ENCODE data around the gene CDK5RAP2.

DNA sequence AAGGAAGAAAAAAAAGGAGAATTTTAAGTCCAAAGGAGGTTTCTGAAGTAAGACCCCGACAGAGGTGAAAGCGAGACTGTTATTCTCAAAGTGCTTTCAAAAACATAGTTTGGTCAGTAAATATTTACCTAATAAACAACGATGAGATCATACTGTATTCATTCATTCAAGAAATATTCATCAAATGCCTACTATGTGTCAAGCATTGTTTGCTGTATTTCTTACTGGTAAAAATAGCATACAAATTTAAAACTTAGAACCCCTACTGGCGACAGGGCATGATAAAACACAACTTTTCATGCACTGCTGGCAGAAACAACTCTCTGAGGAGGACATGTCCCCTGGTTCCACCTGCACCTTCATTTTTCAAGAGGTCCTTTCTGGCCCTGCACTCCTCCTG is 190.7 kb downstream of the CDK5RAP2 start:
- TF ChIP-seq POLR2A (IDR thresholded peaks at IDR 0.05; ENCODE audit: low read depth, low read length) (no peak), ATF7 (IDR thresholded peaks at IDR 0.05; ENCODE audit: low read depth) (no peak), POLR2AphosphoS5 (IDR thresholded peaks at IDR 0.05; ENCODE audit: low read length) (no peak), EZH2 (IDR thresholded peaks at IDR 0.05; ENCODE audit: borderline replicate concordance, control insufficient read depth, low read depth, low read length) (no peak), CHD4 (IDR thresholded peaks at IDR 0.05) (no peak), FOXM1 (IDR thresholded peaks at IDR 0.05; ENCODE audit: low read depth, low read length) (no peak), MEF2B (IDR thresholded peaks at IDR 0.05; ENCODE audit: partially characterized antibody, poor library complexity, severe bottlenecking) (no peak), EP300 (IDR thresholded peaks at IDR 0.05; ENCODE audit: borderline replicate concordance in 1 of 2, control insufficient read depth in 1 of 2, low read depth in 2 of 2, low read length in 2 of 2) (no peak)
- TF ChIP-seq, protein P1, sequence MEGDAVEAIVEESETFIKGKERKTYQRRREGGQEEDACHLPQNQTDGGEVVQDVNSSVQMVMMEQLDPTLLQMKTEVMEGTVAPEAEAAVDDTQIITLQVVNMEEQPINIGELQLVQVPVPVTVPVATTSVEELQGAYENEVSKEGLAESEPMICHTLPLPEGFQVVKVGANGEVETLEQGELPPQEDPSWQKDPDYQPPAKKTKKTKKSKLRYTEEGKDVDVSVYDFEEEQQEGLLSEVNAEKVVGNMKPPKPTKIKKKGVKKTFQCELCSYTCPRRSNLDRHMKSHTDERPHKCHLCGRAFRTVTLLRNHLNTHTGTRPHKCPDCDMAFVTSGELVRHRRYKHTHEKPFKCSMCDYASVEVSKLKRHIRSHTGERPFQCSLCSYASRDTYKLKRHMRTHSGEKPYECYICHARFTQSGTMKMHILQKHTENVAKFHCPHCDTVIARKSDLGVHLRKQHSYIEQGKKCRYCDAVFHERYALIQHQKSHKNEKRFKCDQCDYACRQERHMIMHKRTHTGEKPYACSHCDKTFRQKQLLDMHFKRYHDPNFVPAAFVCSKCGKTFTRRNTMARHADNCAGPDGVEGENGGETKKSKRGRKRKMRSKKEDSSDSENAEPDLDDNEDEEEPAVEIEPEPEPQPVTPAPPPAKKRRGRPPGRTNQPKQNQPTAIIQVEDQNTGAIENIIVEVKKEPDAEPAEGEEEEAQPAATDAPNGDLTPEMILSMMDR (IDR thresholded peaks at IDR 0.05 in 2 of 3, conservative IDR thresholded peaks at IDR 0.05 in 1 of 3; ENCODE audit: control insufficient read depth in 2 of 3, extremely low read depth in 1 of 3, insufficient read depth in 1 of 3, low read depth in 3 of 3, low read length in 3 of 3), result no peak
- TF ChIP-seq, protein P2, sequence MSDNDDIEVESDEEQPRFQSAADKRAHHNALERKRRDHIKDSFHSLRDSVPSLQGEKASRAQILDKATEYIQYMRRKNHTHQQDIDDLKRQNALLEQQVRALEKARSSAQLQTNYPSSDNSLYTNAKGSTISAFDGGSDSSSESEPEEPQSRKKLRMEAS (IDR thresholded peaks at IDR 0.05; ENCODE audit: low read depth, low read length), result no peak
- TF ChIP-seq, protein P3, sequence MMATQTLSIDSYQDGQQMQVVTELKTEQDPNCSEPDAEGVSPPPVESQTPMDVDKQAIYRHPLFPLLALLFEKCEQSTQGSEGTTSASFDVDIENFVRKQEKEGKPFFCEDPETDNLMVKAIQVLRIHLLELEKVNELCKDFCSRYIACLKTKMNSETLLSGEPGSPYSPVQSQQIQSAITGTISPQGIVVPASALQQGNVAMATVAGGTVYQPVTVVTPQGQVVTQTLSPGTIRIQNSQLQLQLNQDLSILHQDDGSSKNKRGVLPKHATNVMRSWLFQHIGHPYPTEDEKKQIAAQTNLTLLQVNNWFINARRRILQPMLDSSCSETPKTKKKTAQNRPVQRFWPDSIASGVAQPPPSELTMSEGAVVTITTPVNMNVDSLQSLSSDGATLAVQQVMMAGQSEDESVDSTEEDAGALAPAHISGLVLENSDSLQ (IDR thresholded peaks at IDR 0.05), result no peak
- TF ChIP-seq, protein P4, sequence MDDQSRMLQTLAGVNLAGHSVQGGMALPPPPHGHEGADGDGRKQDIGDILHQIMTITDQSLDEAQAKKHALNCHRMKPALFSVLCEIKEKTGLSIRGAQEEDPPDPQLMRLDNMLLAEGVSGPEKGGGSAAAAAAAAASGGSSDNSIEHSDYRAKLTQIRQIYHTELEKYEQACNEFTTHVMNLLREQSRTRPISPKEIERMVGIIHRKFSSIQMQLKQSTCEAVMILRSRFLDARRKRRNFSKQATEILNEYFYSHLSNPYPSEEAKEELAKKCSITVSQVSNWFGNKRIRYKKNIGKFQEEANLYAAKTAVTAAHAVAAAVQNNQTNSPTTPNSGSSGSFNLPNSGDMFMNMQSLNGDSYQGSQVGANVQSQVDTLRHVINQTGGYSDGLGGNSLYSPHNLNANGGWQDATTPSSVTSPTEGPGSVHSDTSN (IDR thresholded peaks at IDR 0.05; ENCODE audit: insufficient replicate concordance, low read depth, low read length), result no peak
